ENCODE data around the gene TMEM39B.

GRCh38 chr1:32048440-32048839 lies 24.3 kb upstream of the TMEM39B start:
- TF ChIP-seq CTCF (IDR thresholded peaks at IDR 0.05), result no peak
- TF ChIP-seq EP300 (IDR thresholded peaks at IDR 0.05), result no peak
